ENCODE data around the gene RCAN3. TPM values are rescaled to one million over a fixed set of nuclear protein-coding genes. Genes with fewer than 3 reads are reported as not detected.

RCAN3 gene
- total RNA-seq, 1 experiment from 2014 or later, result 10.2 TPM

- ChIA-PET POLR2A (no interaction called here), CTCF (interaction anchor here (1.3 kb wide), 1 partner anchor 11 kb away, joined by 6 read pairs; no protein-coding TSS in a partner anchor)
- no peaks in the 10 kb centered on the region for H3K27me3 Mint-ChIP-seq (ENCODE audit: insufficient read depth, unreplicated experiment)
- no peaks in the 10 kb centered on the region for H3K4me1 Mint-ChIP-seq (ENCODE audit: low read depth, unreplicated experiment)
- H3K4me1 ChIP-seq, result no peaks in the 10 kb centered on the region
- no peaks in the 10 kb centered on the region for H3K36me3 Mint-ChIP-seq (ENCODE audit: insufficient read depth, unreplicated experiment)
- BruUV-seq (replicated peaks), result no TSS peak
- no peak for DNase-seq
- H3K9me3 ChIP-seq, result no peaks in the 10 kb centered on the region
- H3K4me3 ChIP-seq (ENCODE audit: low read depth, low read length), result no peak overlapping the region
- no peaks in the 10 kb centered on the region for H3K36me3 ChIP-seq (ENCODE audit: control insufficient read depth, insufficient read depth, low read length)
- no peak overlapping the region for H3K4me3 Mint-ChIP-seq (ENCODE audit: unreplicated experiment)
- TF ChIP-seq CTCF (IDR thresholded peaks at IDR 0.05; ENCODE audit: insufficient read depth in 1 of 2, low read depth in 1 of 2, low read length in 1 of 2, severe bottlenecking in 1 of 2, unreplicated experiment in 1 of 2), result no peak
- no peak overlapping the region for H3K27ac Mint-ChIP-seq (ENCODE audit: unreplicated experiment)
- H3K9me3 Mint-ChIP-seq (ENCODE audit: unreplicated experiment), result no peaks in the 10 kb centered on the region
- no peaks in the 10 kb centered on the region for H3K27me3 ChIP-seq (replicated peaks; ENCODE audit: control insufficient read depth, insufficient read depth, low read length)
- intact Hi-C loops (cut with micrococcal nuclease; ENCODE audit: unreplicated experiment), result no loop called here
These were observed 73.4 kb downstream of the RCAN3 start for GRCh38 chr1:24575905-24576587.

GRCh38 chr1:24578846-24579245 lies 76.2 kb downstream of the RCAN3 start:
- intact Hi-C loops (cut with micrococcal nuclease; ENCODE audit: unreplicated experiment), result no loop called here
- Mint-ChIP-seq H3K9me3 (ENCODE audit: unreplicated experiment) (no peaks in the 10 kb centered on the region), H3K27ac (ENCODE audit: unreplicated experiment) (no peak overlapping the region), H3K4me1 (ENCODE audit: low read depth, unreplicated experiment) (no peaks in the 10 kb centered on the region), H3K36me3 (ENCODE audit: insufficient read depth, unreplicated experiment) (no peaks in the 10 kb centered on the region), H3K4me3 (ENCODE audit: unreplicated experiment) (no peak overlapping the region), H3K27me3 (ENCODE audit: insufficient read depth, unreplicated experiment) (no peaks in the 10 kb centered on the region)
- H3K4me1 ChIP-seq, result no peaks in the 10 kb centered on the region
- H3K9me3 ChIP-seq, result no peaks in the 10 kb centered on the region
- ChIA-PET POLR2A (no interaction called here), CTCF (interaction anchor here (0.7 kb wide), 2 partner anchors 78 to 215 kb away, joined by 5 to 6 read pairs; no protein-coding TSS in a partner anchor)
- no peaks in the 10 kb centered on the region for H3K27me3 ChIP-seq (replicated peaks; ENCODE audit: control insufficient read depth, insufficient read depth, low read length)
- no peaks in the 10 kb centered on the region for H3K36me3 ChIP-seq (ENCODE audit: control insufficient read depth, insufficient read depth, low read length)
- BruUV-seq (replicated peaks), result no TSS peak
- no peak overlapping the region for H3K4me3 ChIP-seq (ENCODE audit: low read depth, low read length)
- TF ChIP-seq CTCF (IDR thresholded peaks at IDR 0.05; ENCODE audit: insufficient read depth in 1 of 2, low read depth in 1 of 2, low read length in 1 of 2, severe bottlenecking in 1 of 2, unreplicated experiment in 1 of 2), result no peak
- no peak for DNase-seq

GRCh38 chr1:24580756-24581155 lies 78.1 kb downstream of the RCAN3 start:
- Mint-ChIP-seq H3K4me3 (ENCODE audit: unreplicated experiment) (no peak overlapping the region), H3K9me3 (ENCODE audit: unreplicated experiment) (no peaks in the 10 kb centered on the region), H3K4me1 (ENCODE audit: low read depth, unreplicated experiment) (no peaks in the 10 kb centered on the region), H3K27me3 (ENCODE audit: insufficient read depth, unreplicated experiment) (no peaks in the 10 kb centered on the region), H3K27ac (ENCODE audit: unreplicated experiment) (no peak overlapping the region), H3K36me3 (ENCODE audit: insufficient read depth, unreplicated experiment) (no peaks in the 10 kb centered on the region)
- intact Hi-C loops (cut with micrococcal nuclease; ENCODE audit: unreplicated experiment), result no loop called here
- Histone ChIP-seq H3K27me3 (replicated peaks; ENCODE audit: control insufficient read depth, insufficient read depth, low read length) (no peaks in the 10 kb centered on the region), H3K36me3 (ENCODE audit: control insufficient read depth, insufficient read depth, low read length) (no peaks in the 10 kb centered on the region), H3K9me3 (no peaks in the 10 kb centered on the region), H3K4me1 (no peaks in the 10 kb centered on the region), H3K4me3 (ENCODE audit: low read depth, low read length) (no peak overlapping the region)
- no peak for DNase-seq
- TF ChIP-seq CTCF (IDR thresholded peaks at IDR 0.05; ENCODE audit: insufficient read depth in 1 of 2, low read depth in 1 of 2, low read length in 1 of 2, severe bottlenecking in 1 of 2, unreplicated experiment in 1 of 2), result no peak
- CTCF ChIA-PET, result no interaction called here
- POLR2A ChIA-PET, result no interaction called here
- no TSS peak for BruUV-seq (replicated peaks)

All from Caco-2 (cell line).